Measurements from ENCODE around the gene FAM168A.
A peak's percentile ranks its signal among the peaks of the same experiment; 100 is the strongest.

FAM168A gene

DNA sequence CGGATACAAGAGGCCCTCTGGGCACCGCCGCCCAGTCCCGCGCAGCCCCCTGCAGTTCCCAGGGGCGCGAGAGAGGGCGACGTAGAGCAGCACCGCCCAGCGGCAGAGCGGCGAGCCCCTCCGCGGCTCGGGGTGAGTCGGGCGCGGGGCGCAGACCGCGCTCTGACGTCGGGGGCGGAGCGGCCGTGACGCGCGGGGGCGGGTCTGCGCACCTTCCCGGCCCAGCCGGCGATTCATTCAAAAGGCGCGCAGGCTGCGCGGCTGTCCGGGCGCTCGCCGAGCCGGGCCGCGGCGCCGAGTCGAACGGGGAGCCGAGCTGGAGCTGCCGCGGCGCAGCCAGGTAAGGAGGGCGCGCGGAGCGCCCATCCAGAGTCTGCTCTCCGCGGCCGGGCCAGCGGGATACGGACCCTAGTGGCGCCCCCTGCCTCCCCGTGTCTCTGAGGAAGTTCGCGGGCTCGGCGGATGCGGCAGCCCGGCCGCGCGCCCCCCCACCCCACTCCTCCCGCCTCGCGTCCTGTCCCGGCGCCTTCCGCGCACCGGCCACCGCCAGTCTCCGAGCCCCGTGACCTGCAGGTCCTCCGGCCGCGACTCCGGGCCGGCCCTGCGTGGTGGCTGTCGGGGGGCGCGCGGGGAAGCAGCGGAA lies 221.6 kb downstream of the FAM168A start, which contains the start of gene RELT:
TSS of gene RELT (plus strand) at position 240 of the 643 bp plus-strand sequence. CDS start 12,738 bp downstream, outside the sequence.
- H3K9me2 ChIP-seq (replicated peaks; ENCODE audit: insufficient read depth, low read length) = no peaks in the 10 kb centered on the region
- peaks cover 6% of the 10 kb centered on the region; the same call in 1 of the 2 replicates for H4K20me1 ChIP-seq (ENCODE audit: insufficient read depth, low read length)
- peaks cover 9% of the 10 kb centered on the region; the same call in 1 of the 2 replicates for H3F3A ChIP-seq (ENCODE audit: insufficient read depth, low read length)
- H2AFZ ChIP-seq (ENCODE audit: low read length) = peak within 1 kb of the TSS; percentile 75
- peaks cover 37% of the 10 kb centered on the region for H3K4me1 ChIP-seq (ENCODE audit: low read length)
- H3K36me3 ChIP-seq (replicated peaks; ENCODE audit: insufficient read depth, low read length) = no peaks in the 10 kb centered on the region
- peak within 1 kb of the TSS; percentile 69; the same call in 1 of the 2 replicates for H3K27ac ChIP-seq (ENCODE audit: low read length)
- H3K79me2 ChIP-seq (ENCODE audit: low read length) = peaks cover 49% of the 10 kb centered on the region
- no peaks in the 10 kb centered on the region for H3K27me3 ChIP-seq (replicated peaks; ENCODE audit: insufficient read depth, low read length)
- peak within 1 kb of the TSS; percentile 88 for H3K4me2 ChIP-seq (ENCODE audit: low read depth, low read length)
- H3K4me3 ChIP-seq (ENCODE audit: low read length) = peak within 1 kb of the TSS; percentile 92
- DNase-seq = peak; percentile 92
- peak within 1 kb of the TSS; percentile 98 for H3K9ac ChIP-seq (ENCODE audit: low read length)
- H3K9me3 ChIP-seq (replicated peaks; ENCODE audit: insufficient read depth, low read length) = no peaks in the 10 kb centered on the region
- TF ChIP-seq EZH2 (optimal IDR thresholded peaks at IDR 0.05; ENCODE audit: low read depth, low read length) = no peak
- peak; percentile 87 for TF ChIP-seq CTCF (IDR thresholded peaks at IDR 0.05; ENCODE audit: low read length)

GRCh38 chr11:73375830-73376159 lies 222.1 kb downstream of the FAM168A start:
- Histone ChIP-seq H3K4me2 (ENCODE audit: low read depth, low read length) (peak overlapping the region; percentile 50), H2AFZ (ENCODE audit: low read length) (peak overlapping the region; percentile 75), H3K4me1 (ENCODE audit: low read length) (peaks cover 34% of the 10 kb centered on the region), H3F3A (ENCODE audit: insufficient read depth, low read length) (peaks cover 9% of the 10 kb centered on the region; the same call in 1 of the 2 replicates), H3K36me3 (replicated peaks; ENCODE audit: insufficient read depth, low read length) (no peaks in the 10 kb centered on the region), H3K9me3 (replicated peaks; ENCODE audit: insufficient read depth, low read length) (no peaks in the 10 kb centered on the region), H3K27ac (ENCODE audit: low read length) (peak overlapping the region; percentile 5; the same call in 1 of the 2 replicates), H3K79me2 (ENCODE audit: low read length) (peaks cover 44% of the 10 kb centered on the region), H3K4me3 (ENCODE audit: low read length) (no peak overlapping the region; the same call in 1 of the 2 replicates), H3K9ac (ENCODE audit: low read length) (peak overlapping the region; percentile 32; the same call in 1 of the 2 replicates), H3K27me3 (replicated peaks; ENCODE audit: insufficient read depth, low read length) (no peaks in the 10 kb centered on the region), H3K9me2 (replicated peaks; ENCODE audit: insufficient read depth, low read length) (no peaks in the 10 kb centered on the region), H4K20me1 (ENCODE audit: insufficient read depth, low read length) (peaks cover 6% of the 10 kb centered on the region; the same call in 1 of the 2 replicates)
- TF ChIP-seq CTCF (IDR thresholded peaks at IDR 0.05; ENCODE audit: low read length) (no peak), EZH2phosphoT487 (IDR thresholded peaks at IDR 0.05; ENCODE audit: low read length) (no peak), EZH2 (optimal IDR thresholded peaks at IDR 0.05; ENCODE audit: low read depth, low read length) (no peak)
- no peak for DNase-seq

- H3K4me3 ChIP-seq (ENCODE audit: low read length) = no peak overlapping the region
- no peaks in the 10 kb centered on the region for H3K9me2 ChIP-seq (replicated peaks; ENCODE audit: insufficient read depth, low read length)
- H3K9ac ChIP-seq (ENCODE audit: low read length) = no peak overlapping the region
- H2AFZ ChIP-seq (ENCODE audit: low read length) = no peak overlapping the region
- H3K27ac ChIP-seq (ENCODE audit: low read length) = no peak overlapping the region
- no peaks in the 10 kb centered on the region for H3K36me3 ChIP-seq (replicated peaks; ENCODE audit: insufficient read depth, low read length)
- TF ChIP-seq EZH2 (optimal IDR thresholded peaks at IDR 0.05; ENCODE audit: low read depth, low read length) = no peak
- TF ChIP-seq EZH2phosphoT487 (IDR thresholded peaks at IDR 0.05; ENCODE audit: low read length) = no peak
- no peak for TF ChIP-seq CTCF (IDR thresholded peaks at IDR 0.05; ENCODE audit: low read length)
- peaks cover 9% of the 10 kb centered on the region; the same call in 1 of the 2 replicates for H3F3A ChIP-seq (ENCODE audit: insufficient read depth, low read length)
- peaks cover 34% of the 10 kb centered on the region for H3K4me1 ChIP-seq (ENCODE audit: low read length)
- no peaks in the 10 kb centered on the region for H3K27me3 ChIP-seq (replicated peaks; ENCODE audit: insufficient read depth, low read length)
- H4K20me1 ChIP-seq (ENCODE audit: insufficient read depth, low read length) = no peaks in the 10 kb centered on the region
- H3K9me3 ChIP-seq (replicated peaks; ENCODE audit: insufficient read depth, low read length) = no peaks in the 10 kb centered on the region
- peaks cover 27% of the 10 kb centered on the region for H3K79me2 ChIP-seq (ENCODE audit: low read length)
- H3K4me2 ChIP-seq (ENCODE audit: low read depth, low read length) = no peak overlapping the region
- no peak for DNase-seq
Measured at GRCh38 chr11:73374151-73374550, 223.8 kb downstream of the FAM168A start.
